ENCODE data around the gene BSG.

The BSG gene

DNA sequence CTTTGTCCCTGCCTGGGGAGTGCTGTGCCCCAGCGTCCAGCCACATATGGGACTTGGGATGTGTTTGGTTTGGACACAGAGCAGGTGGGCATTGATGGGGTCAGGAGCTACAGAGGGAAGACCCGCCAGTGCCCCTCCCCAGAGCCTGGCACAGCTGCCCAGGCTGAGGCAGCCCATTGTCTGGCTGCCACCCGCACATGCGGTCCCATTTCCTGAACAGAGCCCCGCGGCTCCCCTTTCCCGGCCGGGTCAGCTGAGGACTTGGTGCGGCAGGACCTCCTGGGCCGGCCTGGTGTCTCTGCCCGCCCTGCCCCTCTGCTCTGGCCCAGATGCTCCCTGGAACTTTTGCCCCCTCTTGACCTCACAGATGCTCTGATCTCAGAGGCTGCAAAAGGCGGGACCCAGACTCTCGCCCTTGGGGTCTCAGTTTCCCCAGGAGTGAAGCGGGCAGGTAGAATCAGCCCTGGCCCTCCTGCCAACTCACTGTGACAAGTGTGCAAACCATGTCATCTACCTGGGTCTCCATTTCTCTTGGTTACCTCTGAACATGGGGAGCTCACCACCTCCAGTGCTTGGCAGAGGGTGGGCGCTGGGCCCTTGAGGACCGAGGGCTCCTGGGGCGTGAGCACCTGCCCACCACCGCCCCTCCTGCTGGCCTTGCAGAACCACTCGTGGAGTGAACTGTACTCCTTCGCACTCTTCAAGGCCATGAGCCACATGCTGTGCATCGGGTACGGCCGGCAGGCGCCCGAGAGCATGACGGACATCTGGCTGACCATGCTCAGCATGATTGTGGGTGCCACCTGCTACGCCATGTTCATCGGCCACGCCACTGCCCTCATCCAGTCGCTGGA, 35.1 kb downstream of the BSG start:
- Mint-ChIP-seq H3K36me3 (peaks cover under 1 to 5% of the 10 kb centered on the region in 2 donors), H3K27ac (no peak overlapping the region), H3K4me3 (no peak overlapping the region)

DNA sequence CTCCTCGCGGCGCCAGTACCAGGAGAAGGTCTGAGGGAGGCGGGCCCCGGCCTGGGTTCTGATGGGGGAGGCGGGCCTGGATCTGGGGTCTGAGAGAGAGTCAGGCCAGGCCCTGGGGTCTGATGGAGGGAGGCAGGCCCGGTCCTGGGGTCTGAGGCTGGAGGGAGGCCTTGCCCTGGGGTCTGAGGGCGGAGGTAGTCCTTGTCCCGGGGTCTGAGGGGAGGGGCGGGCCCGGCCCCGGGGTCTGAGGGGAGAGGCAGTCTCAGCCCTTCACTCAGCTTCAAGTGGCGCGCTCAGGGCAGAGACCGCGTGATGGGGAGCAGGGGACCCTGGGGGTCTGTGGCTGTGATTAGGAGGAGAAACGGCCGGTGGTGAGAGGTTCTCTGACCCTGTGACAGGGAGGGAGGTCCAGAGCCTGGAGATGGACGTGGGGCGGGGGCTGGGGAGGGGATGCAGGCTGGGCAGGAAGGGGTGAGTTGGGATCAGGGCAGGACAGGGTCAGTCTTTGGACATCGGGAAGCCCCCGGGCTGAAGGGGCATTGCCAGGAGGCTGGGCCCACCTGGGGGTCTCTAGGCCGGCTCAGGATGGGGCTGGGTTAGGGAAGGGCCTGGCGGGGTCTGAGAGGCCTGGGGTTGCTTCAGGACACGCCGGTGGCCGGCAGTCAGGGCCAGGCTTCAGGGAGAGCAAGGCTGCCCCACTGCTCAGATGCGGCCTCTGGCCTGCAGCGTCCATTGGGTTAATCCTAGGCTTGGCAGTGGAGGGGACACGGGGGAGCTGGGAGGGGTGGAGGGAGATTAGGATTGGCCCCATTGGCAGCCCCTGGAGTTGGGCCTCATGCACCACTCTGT, 36.0 kb downstream of the BSG start:
- no peaks in the 10 kb centered on the region for H3K27me3 Mint-ChIP-seq
- H3K36me3 Mint-ChIP-seq = peaks cover 2 to 11% of the 10 kb centered on the region in 2 donors
- H3K4me1 Mint-ChIP-seq = peaks cover 8 to 12% of the 10 kb centered on the region in 2 donors
- no peak overlapping the region for H3K27ac Mint-ChIP-seq
- peaks cover 0 to 3% of the 10 kb centered on the region in 2 donors for H3K9me3 Mint-ChIP-seq
- no peak for DNase-seq
- ATAC-seq (replicated peaks) = no peak
- H3K4me3 Mint-ChIP-seq = no peak overlapping the region

More for the DNA sequence above, 35.1 kb downstream of the BSG start:
- Mint-ChIP-seq H3K9me3 (peaks cover 2 to 5% of the 10 kb centered on the region in 2 donors), H3K4me1 (peaks cover 8 to 12% of the 10 kb centered on the region in 2 donors), H3K27me3 (no peaks in the 10 kb centered on the region)
- ATAC-seq (replicated peaks) (no peak), DNase-seq (no peak)

DNA sequence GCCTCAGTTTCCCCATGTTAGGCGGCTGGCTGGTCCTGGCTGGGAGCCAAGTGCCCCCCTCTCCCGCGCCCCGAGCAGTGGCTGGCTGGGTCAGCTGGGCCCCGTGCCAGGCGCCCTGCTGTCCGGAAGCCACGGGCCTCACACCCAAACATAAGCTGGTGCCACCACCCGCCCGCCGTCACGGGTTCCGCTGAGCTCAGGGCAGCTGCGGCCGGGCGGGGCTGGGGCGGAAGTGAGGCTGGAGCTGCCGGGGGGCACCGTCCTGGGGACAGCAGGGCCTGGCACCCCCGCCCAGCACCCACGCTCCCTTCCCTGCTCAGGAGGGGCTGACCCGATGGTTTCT, 36.6 kb downstream of the BSG start:
- DNase-seq (no peak), ATAC-seq (replicated peaks) (no peak)
- Mint-ChIP-seq H3K27ac (no peak overlapping the region), H3K9me3 (peaks cover 0 to 3% of the 10 kb centered on the region in 2 donors), H3K4me1 (peaks cover 8 to 12% of the 10 kb centered on the region in 2 donors), H3K4me3 (no peak overlapping the region), H3K27me3 (no peaks in the 10 kb centered on the region), H3K36me3 (peaks cover 2 to 11% of the 10 kb centered on the region in 2 donors)

- no peaks in the 10 kb centered on the region for H3K27me3 Mint-ChIP-seq
- H3K9me3 Mint-ChIP-seq = no peaks in the 10 kb centered on the region
- peaks cover 4 to 19% of the 10 kb centered on the region in 2 donors for H3K36me3 Mint-ChIP-seq
- H3K4me3 Mint-ChIP-seq = peak overlapping the region; percentile 74 to 80
- H3K4me1 Mint-ChIP-seq = peaks cover 12% of the 10 kb centered on the region in 2 donors
- ATAC-seq (replicated peaks) (peak; percentile 48 to 62), DNase-seq (no peak)
- H3K27ac Mint-ChIP-seq = peak overlapping the region; percentile 86
Observed at GRCh38 chr19:610071-610800, 37.8 kb downstream of the BSG start.

GRCh38 chr19:610801-611480, 38.5 kb downstream of the BSG start:
- ATAC-seq (replicated peaks) (peak; percentile 46 to 70), DNase-seq (no peak)
- Mint-ChIP-seq H3K27me3 (peaks cover 0 to 3% of the 10 kb centered on the region in 2 donors), H3K36me3 (peaks cover 4 to 22% of the 10 kb centered on the region in 2 donors), H3K27ac (peak overlapping the region; percentile 86), H3K4me1 (peaks cover 12 to 14% of the 10 kb centered on the region in 2 donors), H3K9me3 (no peaks in the 10 kb centered on the region), H3K4me3 (peak overlapping the region; percentile 74 to 80)

DNA sequence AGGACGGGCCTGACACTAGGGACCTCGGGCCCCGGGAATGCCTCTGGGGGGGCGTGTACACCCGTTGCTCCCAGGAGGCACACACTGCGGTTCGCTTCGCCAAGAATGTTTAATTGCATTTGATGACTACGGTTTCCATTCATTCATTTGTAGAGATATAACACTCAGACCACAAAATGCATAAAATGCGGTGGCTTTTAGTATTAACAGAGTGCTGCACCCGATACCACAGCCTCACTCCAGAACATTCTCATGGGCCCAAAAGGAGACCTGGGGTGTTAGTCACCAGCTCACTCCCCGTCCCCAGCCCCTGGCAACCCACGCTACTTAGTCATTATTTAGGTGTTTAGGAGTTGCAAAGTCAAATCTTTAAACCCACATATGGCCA, 39.1 kb downstream of the BSG start:
- H3K27ac Mint-ChIP-seq = no peak overlapping the region
- H3K27me3 Mint-ChIP-seq = peaks cover 0 to 3% of the 10 kb centered on the region in 2 donors
- no peak overlapping the region for H3K4me3 Mint-ChIP-seq
- peaks cover 12 to 14% of the 10 kb centered on the region in 2 donors for H3K4me1 Mint-ChIP-seq
- H3K9me3 Mint-ChIP-seq = no peaks in the 10 kb centered on the region
- peaks cover 4 to 22% of the 10 kb centered on the region in 2 donors for H3K36me3 Mint-ChIP-seq
- DNase-seq (no peak), ATAC-seq (replicated peaks) (peak in 1 of 2 donors; percentile 38)

GRCh38 chr19:612941-613340, 40.5 kb downstream of the BSG start:
- H3K27me3 Mint-ChIP-seq = peaks cover 0 to 3% of the 10 kb centered on the region in 2 donors
- H3K4me3 Mint-ChIP-seq = no peak overlapping the region
- ATAC-seq (replicated peaks) (no peak), DNase-seq (no peak)
- no peaks in the 10 kb centered on the region for H3K9me3 Mint-ChIP-seq
- H3K27ac Mint-ChIP-seq = no peak overlapping the region
- peaks cover 13 to 32% of the 10 kb centered on the region in 2 donors for H3K36me3 Mint-ChIP-seq
- H3K4me1 Mint-ChIP-seq = peaks cover 12 to 16% of the 10 kb centered on the region in 2 donors

DNA sequence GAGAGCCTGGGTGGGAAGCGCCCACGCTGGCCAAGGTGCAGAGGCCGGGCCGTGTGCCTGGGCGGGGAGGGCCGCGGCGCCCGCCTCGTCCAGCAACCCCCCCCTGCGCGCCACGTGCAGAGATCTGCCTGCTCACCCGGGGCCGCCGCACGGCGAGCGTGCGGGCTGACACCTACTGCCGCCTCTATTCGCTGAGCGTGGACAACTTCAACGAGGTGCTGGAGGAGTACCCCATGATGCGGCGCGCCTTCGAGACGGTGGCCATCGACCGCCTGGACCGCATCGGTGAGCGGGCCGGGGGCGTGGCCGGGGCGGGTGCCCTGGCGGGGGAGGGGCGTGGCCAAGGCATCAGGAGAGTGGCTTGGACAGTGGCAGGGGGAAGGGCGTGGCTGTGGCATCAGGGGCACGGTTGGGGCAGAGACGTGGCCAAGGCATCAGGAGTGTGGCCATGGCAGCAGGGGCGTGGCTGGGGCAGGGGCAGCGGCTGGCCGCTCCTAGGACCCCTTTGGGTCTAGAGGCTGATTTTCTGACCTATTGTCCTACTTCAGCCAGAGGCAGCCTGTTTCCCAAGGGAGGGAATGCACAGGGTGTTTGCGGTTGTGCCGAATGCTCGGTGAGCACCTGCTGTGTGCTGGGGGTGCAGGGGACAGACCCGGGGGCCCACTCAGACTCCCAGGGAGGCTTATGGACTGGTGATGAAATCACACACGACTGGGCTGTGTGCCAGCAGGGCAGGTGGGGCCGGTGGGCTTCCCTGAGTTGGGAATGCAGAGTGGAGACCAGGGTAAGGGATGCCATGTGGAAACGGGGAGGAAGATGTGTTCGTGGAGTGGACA, 41.6 kb downstream of the BSG start:
- H3K9me3 Mint-ChIP-seq = no peaks in the 10 kb centered on the region
- no peak for ATAC-seq (replicated peaks)
- no peak overlapping the region for H3K4me3 Mint-ChIP-seq
- H3K27me3 Mint-ChIP-seq = peaks cover 0 to 5% of the 10 kb centered on the region in 2 donors
- DNase-seq = no peak
- no peak overlapping the region for H3K27ac Mint-ChIP-seq
- H3K36me3 Mint-ChIP-seq = peaks cover 21 to 42% of the 10 kb centered on the region in 2 donors
- H3K4me1 Mint-ChIP-seq = peaks cover 12 to 16% of the 10 kb centered on the region in 2 donors

- peaks cover 11 to 14% of the 10 kb centered on the region in 2 donors for H3K4me1 Mint-ChIP-seq
- no peaks in the 10 kb centered on the region for H3K9me3 Mint-ChIP-seq
- DNase-seq (no peak), ATAC-seq (replicated peaks) (peak; percentile 19 to 20)
- peak overlapping the region in 1 of 2 donors; percentile 25 for H3K4me3 Mint-ChIP-seq
- peaks cover 0 to 6% of the 10 kb centered on the region in 2 donors for H3K27me3 Mint-ChIP-seq
- H3K27ac Mint-ChIP-seq = no peak overlapping the region
- peaks cover 35 to 54% of the 10 kb centered on the region in 2 donors for H3K36me3 Mint-ChIP-seq
Observed at GRCh38 chr19:615619-616018, 43.2 kb downstream of the BSG start.

DNA sequence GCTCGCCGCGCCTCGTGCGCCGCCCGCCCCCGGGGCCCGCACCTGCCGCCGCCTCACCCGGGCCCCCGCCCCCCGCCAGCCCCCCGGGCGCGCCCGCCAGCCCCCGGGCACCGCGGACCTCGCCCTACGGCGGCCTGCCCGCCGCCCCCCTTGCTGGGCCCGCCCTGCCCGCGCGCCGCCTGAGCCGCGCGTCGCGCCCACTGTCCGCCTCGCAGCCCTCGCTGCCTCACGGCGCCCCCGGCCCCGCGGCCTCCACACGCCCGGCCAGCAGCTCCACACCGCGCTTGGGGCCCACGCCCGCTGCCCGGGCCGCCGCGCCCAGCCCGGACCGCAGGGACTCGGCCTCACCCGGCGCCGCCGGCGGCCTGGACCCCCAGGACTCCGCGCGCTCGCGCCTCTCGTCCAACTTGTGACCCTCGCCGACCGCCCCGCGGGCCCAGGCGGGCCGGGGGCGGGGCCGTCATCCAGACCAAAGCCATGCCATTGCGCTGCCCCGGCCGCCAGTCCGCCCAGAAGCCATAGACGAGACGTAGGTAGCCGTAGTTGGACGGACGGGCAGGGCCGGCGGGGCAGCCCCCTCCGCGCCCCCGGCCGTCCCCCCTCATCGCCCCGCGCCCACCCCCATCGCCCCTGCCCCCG, 43.8 kb downstream of the BSG start:
- H3K27ac Mint-ChIP-seq = no peak overlapping the region
- peaks cover 0 to 6% of the 10 kb centered on the region in 2 donors for H3K27me3 Mint-ChIP-seq
- H3K9me3 Mint-ChIP-seq = no peaks in the 10 kb centered on the region
- DNase-seq = no peak
- peaks cover 35 to 54% of the 10 kb centered on the region in 2 donors for H3K36me3 Mint-ChIP-seq
- peak; percentile 5 for ATAC-seq (replicated peaks)
- H3K4me1 Mint-ChIP-seq = peaks cover 6 to 11% of the 10 kb centered on the region in 2 donors
- H3K4me3 Mint-ChIP-seq = no peak overlapping the region

DNA sequence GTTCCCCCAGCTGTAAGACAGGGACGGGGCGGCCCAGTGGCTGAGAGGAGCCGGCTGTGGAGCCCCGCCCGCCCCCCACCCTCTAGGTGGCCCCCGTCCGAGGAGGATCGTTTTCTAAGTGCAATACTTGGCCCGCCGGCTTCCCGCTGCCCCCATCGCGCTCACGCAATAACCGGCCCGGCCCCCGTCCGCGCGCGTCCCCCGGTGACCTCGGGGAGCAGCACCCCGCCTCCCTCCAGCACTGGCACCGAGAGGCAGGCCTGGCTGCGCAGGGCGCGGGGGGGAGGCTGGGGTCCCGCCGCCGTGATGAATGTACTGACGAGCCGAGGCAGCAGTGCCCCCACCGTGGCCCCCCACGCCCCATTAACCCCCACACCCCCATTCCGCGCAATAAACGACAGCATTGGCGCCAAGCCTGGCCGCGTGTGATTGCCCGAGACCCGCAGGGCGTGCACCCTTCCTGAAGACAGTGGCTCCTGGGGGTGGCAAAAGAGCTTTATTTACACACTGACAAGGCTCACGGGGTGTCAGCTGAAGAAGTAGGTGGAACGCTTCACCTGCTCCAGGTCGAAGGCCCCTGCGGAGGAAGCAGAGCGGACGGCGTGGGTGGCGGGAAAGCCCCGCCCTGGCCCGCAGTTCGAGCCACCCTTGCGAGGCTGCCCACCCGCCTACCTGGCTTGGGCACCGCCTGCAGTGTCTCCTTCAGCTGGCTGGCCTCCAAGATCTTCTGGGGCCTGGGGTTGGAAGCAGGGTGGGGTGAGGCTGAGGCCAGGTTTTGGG, 44.5 kb downstream of the BSG start:
- H3K27ac Mint-ChIP-seq = no peak overlapping the region
- H3K9me3 Mint-ChIP-seq = no peaks in the 10 kb centered on the region
- ATAC-seq (replicated peaks) (peak in 1 of 2 donors; percentile 33), DNase-seq (no peak)
- H3K27me3 Mint-ChIP-seq = peaks cover 0 to 6% of the 10 kb centered on the region in 2 donors
- no peak overlapping the region for H3K4me3 Mint-ChIP-seq
- H3K36me3 Mint-ChIP-seq = peaks cover 35 to 57% of the 10 kb centered on the region in 2 donors
- peaks cover 0 to 8% of the 10 kb centered on the region in 2 donors for H3K4me1 Mint-ChIP-seq

Measured in stimulated activated naive B cell treated with anti-CD40 and anti-IgM and Interleukin-4, amounts not matched to agents 10 μg/mL and 1 μg/mL and 100 μg/mL, for 72 hours (primary cell).